Measurements from ENCODE around the gene ATG7.
A peak's percentile ranks its signal among the peaks of the same experiment; 100 is the strongest.

ATG7 gene

GRCh38 chr3:11560746-11561145 is 288.5 kb downstream of the ATG7 start:
- no peaks in the 10 kb centered on the region for H3K9me3 Mint-ChIP-seq
- peaks cover 5% of the 10 kb centered on the region for H3K4me1 Mint-ChIP-seq (ENCODE audit: low read depth)
- H3K4me3 Mint-ChIP-seq: no peak overlapping the region
- H3K27me3 Mint-ChIP-seq (ENCODE audit: low read depth): no peaks in the 10 kb centered on the region
- peaks cover 7% of the 10 kb centered on the region for H3K36me3 Mint-ChIP-seq (ENCODE audit: low read depth)
- H3K27ac Mint-ChIP-seq: no peak overlapping the region

- Mint-ChIP-seq H3K4me1 (ENCODE audit: low read depth) (peaks cover 5% of the 10 kb centered on the region), H3K27me3 (ENCODE audit: low read depth) (no peaks in the 10 kb centered on the region), H3K9me3 (no peaks in the 10 kb centered on the region), H3K27ac (no peak overlapping the region), H3K4me3 (no peak overlapping the region), H3K36me3 (ENCODE audit: low read depth) (peaks cover 6% of the 10 kb centered on the region)
Observed at GRCh38 chr3:11562277-11562881, 290.2 kb downstream of the ATG7 start.

GRCh38 chr3:11563159-11563864 is 291.1 kb downstream of the ATG7 start:
- Mint-ChIP-seq H3K9me3 (no peaks in the 10 kb centered on the region), H3K27ac (no peak overlapping the region), H3K36me3 (ENCODE audit: low read depth) (peaks cover 6% of the 10 kb centered on the region), H3K4me3 (no peak overlapping the region), H3K27me3 (ENCODE audit: low read depth) (no peaks in the 10 kb centered on the region), H3K4me1 (ENCODE audit: low read depth) (no peaks in the 10 kb centered on the region)

- no peaks in the 10 kb centered on the region for H3K27me3 Mint-ChIP-seq (ENCODE audit: low read depth)
- no peak overlapping the region for H3K27ac Mint-ChIP-seq
- H3K36me3 Mint-ChIP-seq (ENCODE audit: low read depth): peaks cover 6% of the 10 kb centered on the region
- no peak overlapping the region for H3K4me3 Mint-ChIP-seq
- H3K4me1 Mint-ChIP-seq (ENCODE audit: low read depth): no peaks in the 10 kb centered on the region
- H3K9me3 Mint-ChIP-seq: no peaks in the 10 kb centered on the region
Observed at GRCh38 chr3:11563865-11564185, 291.6 kb downstream of the ATG7 start.

GRCh38 chr3:11564577-11565001 is 292.4 kb downstream of the ATG7 start:
- Mint-ChIP-seq H3K36me3 (ENCODE audit: low read depth) (peaks cover 6% of the 10 kb centered on the region), H3K27ac (no peak overlapping the region), H3K4me3 (no peak overlapping the region), H3K9me3 (no peaks in the 10 kb centered on the region), H3K4me1 (ENCODE audit: low read depth) (no peaks in the 10 kb centered on the region), H3K27me3 (ENCODE audit: low read depth) (no peaks in the 10 kb centered on the region)

GRCh38 chr3:11565072-11565471 is 292.9 kb downstream of the ATG7 start:
- Mint-ChIP-seq H3K36me3 (ENCODE audit: low read depth) (peaks cover 6% of the 10 kb centered on the region), H3K4me1 (ENCODE audit: low read depth) (no peaks in the 10 kb centered on the region), H3K9me3 (no peaks in the 10 kb centered on the region), H3K4me3 (no peak overlapping the region), H3K27ac (no peak overlapping the region), H3K27me3 (ENCODE audit: low read depth) (no peaks in the 10 kb centered on the region)

- peaks cover 6% of the 10 kb centered on the region for H3K36me3 Mint-ChIP-seq (ENCODE audit: low read depth)
- no peaks in the 10 kb centered on the region for H3K4me1 Mint-ChIP-seq (ENCODE audit: low read depth)
- H3K27me3 Mint-ChIP-seq (ENCODE audit: low read depth): no peaks in the 10 kb centered on the region
- H3K9me3 Mint-ChIP-seq: no peaks in the 10 kb centered on the region
- H3K4me3 Mint-ChIP-seq: no peak overlapping the region
- H3K27ac Mint-ChIP-seq: no peak overlapping the region
Observed at GRCh38 chr3:11565492-11565891, 293.3 kb downstream of the ATG7 start.

GRCh38 chr3:11565932-11566331 is 293.7 kb downstream of the ATG7 start:
- no peaks in the 10 kb centered on the region for H3K9me3 Mint-ChIP-seq
- peaks cover 6% of the 10 kb centered on the region for H3K36me3 Mint-ChIP-seq (ENCODE audit: low read depth)
- H3K4me3 Mint-ChIP-seq: no peak overlapping the region
- H3K27ac Mint-ChIP-seq: no peak overlapping the region
- no peaks in the 10 kb centered on the region for H3K27me3 Mint-ChIP-seq (ENCODE audit: low read depth)
- H3K4me1 Mint-ChIP-seq (ENCODE audit: low read depth): no peaks in the 10 kb centered on the region

- Mint-ChIP-seq H3K27me3 (ENCODE audit: low read depth) (no peaks in the 10 kb centered on the region), H3K27ac (peak overlapping the region; percentile 34), H3K9me3 (no peaks in the 10 kb centered on the region), H3K4me3 (no peak overlapping the region), H3K4me1 (ENCODE audit: low read depth) (no peaks in the 10 kb centered on the region), H3K36me3 (ENCODE audit: low read depth) (peaks cover 6% of the 10 kb centered on the region)
Observed at GRCh38 chr3:11566478-11566877, 294.3 kb downstream of the ATG7 start.

GRCh38 chr3:11566916-11567315 is 294.7 kb downstream of the ATG7 start:
- Mint-ChIP-seq H3K4me3 (no peak overlapping the region), H3K27me3 (ENCODE audit: low read depth) (no peaks in the 10 kb centered on the region), H3K4me1 (ENCODE audit: low read depth) (no peaks in the 10 kb centered on the region), H3K36me3 (ENCODE audit: low read depth) (peaks cover 6% of the 10 kb centered on the region), H3K27ac (no peak overlapping the region), H3K9me3 (no peaks in the 10 kb centered on the region)

- H3K36me3 Mint-ChIP-seq (ENCODE audit: low read depth): peaks cover 6% of the 10 kb centered on the region
- H3K9me3 Mint-ChIP-seq: no peaks in the 10 kb centered on the region
- no peaks in the 10 kb centered on the region for H3K27me3 Mint-ChIP-seq (ENCODE audit: low read depth)
- H3K27ac Mint-ChIP-seq: no peak overlapping the region
- H3K4me1 Mint-ChIP-seq (ENCODE audit: low read depth): no peaks in the 10 kb centered on the region
- H3K4me3 Mint-ChIP-seq: no peak overlapping the region
Observed at GRCh38 chr3:11567516-11568467, 295.6 kb downstream of the ATG7 start.

GRCh38 chr3:11568503-11569155 is 296.4 kb downstream of the ATG7 start:
- peaks cover 5% of the 10 kb centered on the region for H3K36me3 Mint-ChIP-seq (ENCODE audit: low read depth)
- no peaks in the 10 kb centered on the region for H3K4me1 Mint-ChIP-seq (ENCODE audit: low read depth)
- H3K27ac Mint-ChIP-seq: no peak overlapping the region
- H3K4me3 Mint-ChIP-seq: no peak overlapping the region
- H3K9me3 Mint-ChIP-seq: no peaks in the 10 kb centered on the region
- no peaks in the 10 kb centered on the region for H3K27me3 Mint-ChIP-seq (ENCODE audit: low read depth)

- no peaks in the 10 kb centered on the region for H3K27me3 Mint-ChIP-seq (ENCODE audit: low read depth)
- no peaks in the 10 kb centered on the region for H3K4me1 Mint-ChIP-seq (ENCODE audit: low read depth)
- H3K4me3 Mint-ChIP-seq: no peak overlapping the region
- no peak overlapping the region for H3K27ac Mint-ChIP-seq
- no peaks in the 10 kb centered on the region for H3K9me3 Mint-ChIP-seq
- peaks cover 3% of the 10 kb centered on the region for H3K36me3 Mint-ChIP-seq (ENCODE audit: low read depth)
Observed at GRCh38 chr3:11569156-11569741, 297.1 kb downstream of the ATG7 start.

GRCh38 chr3:11570251-11570650 is 298.1 kb downstream of the ATG7 start:
- Mint-ChIP-seq H3K4me3 (no peak overlapping the region), H3K36me3 (ENCODE audit: low read depth) (peaks cover 5% of the 10 kb centered on the region), H3K9me3 (no peaks in the 10 kb centered on the region), H3K27me3 (ENCODE audit: low read depth) (no peaks in the 10 kb centered on the region), H3K4me1 (ENCODE audit: low read depth) (no peaks in the 10 kb centered on the region), H3K27ac (no peak overlapping the region)
